GM23338 (cell line): Measurements from ENCODE around the gene H19. TPM values are rescaled to one million over a fixed set of nuclear protein-coding genes. Genes with fewer than 3 reads are reported as not detected.

Source experiments
- ATAC-seq: fragments of 200-7000 bp; cut with Tn5 transposase; 3 replicates; pipeline ENCODE4 v1.9.1; 2020
- DNase-seq: peaks from one replicate; pipeline ENCODE4 v3.0.0-alpha.2; 2015; ENCODE audit warnings: low spot score
- H2AFZ ChIP-seq: fragments of 200-600 bp; sonication (generic); 2 replicates; pipeline ENCODE4 v1.8.0; 2016; ENCODE audit warnings: antibody characterized with exemption, mild to moderate bottlenecking, moderate library complexity
- H3F3A ChIP-seq: fragments of 200-600 bp; sonication (generic); replicated peaks from 2 replicates; pipeline ENCODE4 v1.8.0; 2017; ENCODE audit warnings: antibody characterized with exemption, mixed run types, low read depth
- H3K27ac ChIP-seq: fragments of 200-600 bp; sonication (generic); 2 replicates; pipeline ENCODE4 v1.6.1; 2016; ENCODE audit warnings: low read depth
- H3K27me3 ChIP-seq: fragments of 200-600 bp; sonication (generic); 2 replicates; pipeline ENCODE4 v1.8.0; 2016; ENCODE audit warnings: mild to moderate bottlenecking, mixed run types, moderate library complexity; ENCODE audit not compliant: insufficient read depth
- H3K36me3 ChIP-seq: fragments of 200-600 bp; sonication (generic); 2 replicates; pipeline ENCODE4 v1.8.0; 2016; ENCODE audit warnings: mild to moderate bottlenecking; ENCODE audit not compliant: insufficient read depth
- H3K4me1 ChIP-seq: fragments of 200-600 bp; sonication (generic); 2 replicates; pipeline ENCODE4 v1.8.0; 2016; ENCODE audit warnings: mild to moderate bottlenecking, moderate library complexity; ENCODE audit not compliant: insufficient read depth
- H3K4me2 ChIP-seq: fragments of 200-600 bp; sonication (generic); 2 replicates; pipeline ENCODE4 v1.7.1; 2017; ENCODE audit warnings: mixed run types
- H3K4me3 ChIP-seq: fragments of 200-600 bp; sonication (generic); 2 replicates; pipeline ENCODE4 v1.6.1; 2016; ENCODE audit warnings: mixed run types
- H3K79me2 ChIP-seq: fragments of 200-600 bp; sonication (generic); replicated peaks from 2 replicates; pipeline ENCODE4 v1.8.0; 2017; ENCODE audit warnings: mild to moderate bottlenecking; ENCODE audit not compliant: insufficient read depth
- H3K9me2 ChIP-seq: fragments of 200-600 bp; sonication (generic); 2 replicates; pipeline ENCODE4 v1.8.0; 2017; ENCODE audit not compliant: insufficient read depth
- H4K20me1 ChIP-seq: fragments of 200-600 bp; sonication (generic); replicated peaks from 2 replicates; pipeline ENCODE4 v1.8.0; 2017; ENCODE audit warnings: mild to moderate bottlenecking; ENCODE audit not compliant: insufficient read depth
- H3K27ac Mint-ChIP-seq: 2 replicates; pipeline ENCODE4 v1.8.0; 2020; ENCODE audit warnings: inconsistent platforms, mild to moderate bottlenecking, moderate library complexity, mixed read lengths
- H3K27me3 Mint-ChIP-seq: 3 replicates; pipeline ENCODE4 v1.8.0; 2022; ENCODE audit warnings: low read depth, mild to moderate bottlenecking, moderate library complexity, mixed read lengths, inconsistent platforms; ENCODE audit not compliant: insufficient read depth, poor library complexity
- H3K36me3 Mint-ChIP-seq: 3 replicates; pipeline ENCODE4 v1.8.0; 2021; ENCODE audit warnings: low read depth, mild to moderate bottlenecking, inconsistent platforms, moderate library complexity, mixed read lengths
- H3K4me1 Mint-ChIP-seq: 3 replicates; pipeline ENCODE4 v1.8.0; 2020; ENCODE audit warnings: mild to moderate bottlenecking, inconsistent platforms, mixed read lengths
- H3K4me3 Mint-ChIP-seq: 3 replicates; pipeline ENCODE4 v1.8.0; 2021; ENCODE audit warnings: moderate library complexity, mild to moderate bottlenecking, inconsistent platforms, mixed read lengths
- H3K9me3 Mint-ChIP-seq: 3 replicates; pipeline ENCODE4 v1.8.0; 2020; ENCODE audit warnings: moderate library complexity, mild to moderate bottlenecking, inconsistent platforms, mixed read lengths
- CTCF ChIP-seq, 2 experiments: fragments of 200-600 bp in 1 of 2; sonication (generic) in 1 of 2; conservative IDR thresholded peaks; 2 replicates each; pipeline versions ENCODE4 v1.5.1 to v1.6.1; 2016 to 2017; ENCODE audit warnings: antibody characterized with exemption in 2 of 2, low read depth in 2 of 2, mild to moderate bottlenecking in 2 of 2, moderate library complexity in 1 of 2
- ETS1 ChIP-seq: IDR thresholded peaks from 2 replicates; pipeline ENCODE4 v1.6.1; 2016; ENCODE audit warnings: antibody characterized with exemption
- EZH2 ChIP-seq: fragments of 200-600 bp; sonication (generic); IDR thresholded peaks from one replicate; pipeline ENCODE4 v1.8.0; 2017; ENCODE audit warnings: antibody characterized with exemption, mild to moderate bottlenecking, low read depth; ENCODE audit not compliant: unreplicated experiment
- EZH2phosphoT487 ChIP-seq: fragments of 200-600 bp; sonication (generic); IDR thresholded peaks from one replicate; pipeline ENCODE4 v1.8.1; 2018; ENCODE audit warnings: antibody characterized with exemption; ENCODE audit not compliant: unreplicated experiment
- JUNB ChIP-seq: IDR thresholded peaks from one replicate; pipeline ENCODE4 v1.6.1; 2016; ENCODE audit warnings: antibody characterized with exemption; ENCODE audit not compliant: unreplicated experiment
- NANOG ChIP-seq: IDR thresholded peaks from 2 replicates; pipeline ENCODE4 v1.6.1; 2016; ENCODE audit warnings: antibody characterized with exemption, borderline replicate concordance
- REST ChIP-seq: IDR thresholded peaks from one replicate; pipeline ENCODE4 v1.6.1; 2018; ENCODE audit warnings: antibody characterized with exemption; ENCODE audit not compliant: unreplicated experiment
- ZNF462 ChIP-seq: fragments of 250-450 bp; sonication (Bioruptor Pico); IDR thresholded peaks from 2 replicates; pipeline ENCODE4 v1.5.0; 2020; ENCODE audit warnings: mild to moderate bottlenecking, moderate library complexity
- polyA plus RNA-seq: library from polyadenylated mRNA; unstranded; fragments of >200 nt; fragmentation: Nextera tagmentation; extraction: Ambion mirVana; gene quantifications from 2 replicates; pipeline ENCODE4 v1.2.1, GENCODE V29; 2016
- total RNA-seq: library from RNA; depleted of rRNA; stranded (reverse); fragments of >200 nt; shearing (Covaris generic); gene quantifications from 2 replicates; pipeline ENCODE4 v1.2.3, GENCODE V29; 2014

Gene H19
- total and polyA plus RNA-seq, 2 experiments from 2014 or later: 0.76 to 0.86 TPM

- Histone ChIP-seq H3K4me2 (no peak overlapping the region), H3F3A (no peaks in the 10 kb centered on the region), H3K27me3 (no peaks in the 10 kb centered on the region), H3K79me2 (no peaks in the 10 kb centered on the region), H3K27ac (no peak overlapping the region), H3K9me2 (no peaks in the 10 kb centered on the region), H4K20me1 (no peaks in the 10 kb centered on the region), H3K4me3 (no peak overlapping the region), H3K4me1 (no peaks in the 10 kb centered on the region), H3K36me3 (no peaks in the 10 kb centered on the region), H2AFZ (no peak overlapping the region)
- H3K9me3 Mint-ChIP-seq: no peaks in the 10 kb centered on the region
- H3K4me3 Mint-ChIP-seq: no peak overlapping the region
- H3K27ac Mint-ChIP-seq: no peak overlapping the region
- no peak for TF ChIP-seq REST
- TF ChIP-seq EZH2: no peak
- peaks cover 3% of the 10 kb centered on the region; the same call in 2 of the 3 replicates for H3K4me1 Mint-ChIP-seq
- ATAC-seq (no peak), DNase-seq (no peak)
- no peaks in the 10 kb centered on the region for H3K36me3 Mint-ChIP-seq
- peaks cover 2% of the 10 kb centered on the region for H3K27me3 Mint-ChIP-seq
These were observed 49.3 kb downstream of the H19 start for GRCh38 chr11:1948389-1948788.

- ATAC-seq: no peak
- H3K9me3 Mint-ChIP-seq: no peaks in the 10 kb centered on the region
- TF ChIP-seq EZH2: no peak
- no peak for TF ChIP-seq NANOG
- TF ChIP-seq ZNF462 (CRISPR knock-in tag): no peak
- TF ChIP-seq JUNB: no peak
- no peak for TF ChIP-seq CTCF (conservative IDR thresholded peaks at IDR 0.05; ENCODE audit: low read depth in 2 of 2)
- TF ChIP-seq ETS1: no peak
- TF ChIP-seq EZH2phosphoT487: no peak
These were observed 49.9 kb downstream of the H19 start for GRCh38 chr11:1947592-1948237.

More at GRCh38 chr11:1947592-1948237, 49.9 kb downstream of the H19 start:
- Mint-ChIP-seq H3K27ac (no peak overlapping the region), H3K4me3 (no peak overlapping the region), H3K4me1 (peaks cover 4% of the 10 kb centered on the region; the same call in 2 of the 3 replicates), H3K27me3 (peaks cover 7% of the 10 kb centered on the region), H3K36me3 (no peaks in the 10 kb centered on the region)
- H3K27me3 ChIP-seq: no peaks in the 10 kb centered on the region
- DNase-seq: no peak
- H3F3A ChIP-seq: no peaks in the 10 kb centered on the region
- H3K79me2 ChIP-seq: no peaks in the 10 kb centered on the region
- H3K4me3 ChIP-seq: no peak overlapping the region
- no peak overlapping the region for H3K27ac ChIP-seq
- no peaks in the 10 kb centered on the region for H3K9me2 ChIP-seq
- H3K4me1 ChIP-seq: no peaks in the 10 kb centered on the region
- no peak overlapping the region for H2AFZ ChIP-seq
- no peaks in the 10 kb centered on the region for H3K36me3 ChIP-seq
- no peaks in the 10 kb centered on the region for H4K20me1 ChIP-seq
- H3K4me2 ChIP-seq: no peak overlapping the region
